ENCODE results near the gene HBA2. TPM values are rescaled to one million over a fixed set of nuclear protein-coding genes. Genes with fewer than 3 reads are reported as not detected.
"Not testable (repeated sequence)": the region's sequence is repeated elsewhere in the genome, so short reads cannot be mapped to it uniquely, and the experiment has no call there.

Gene HBA2
- total RNA-seq, 1 experiment from 2014 or later: not detected

DNA sequence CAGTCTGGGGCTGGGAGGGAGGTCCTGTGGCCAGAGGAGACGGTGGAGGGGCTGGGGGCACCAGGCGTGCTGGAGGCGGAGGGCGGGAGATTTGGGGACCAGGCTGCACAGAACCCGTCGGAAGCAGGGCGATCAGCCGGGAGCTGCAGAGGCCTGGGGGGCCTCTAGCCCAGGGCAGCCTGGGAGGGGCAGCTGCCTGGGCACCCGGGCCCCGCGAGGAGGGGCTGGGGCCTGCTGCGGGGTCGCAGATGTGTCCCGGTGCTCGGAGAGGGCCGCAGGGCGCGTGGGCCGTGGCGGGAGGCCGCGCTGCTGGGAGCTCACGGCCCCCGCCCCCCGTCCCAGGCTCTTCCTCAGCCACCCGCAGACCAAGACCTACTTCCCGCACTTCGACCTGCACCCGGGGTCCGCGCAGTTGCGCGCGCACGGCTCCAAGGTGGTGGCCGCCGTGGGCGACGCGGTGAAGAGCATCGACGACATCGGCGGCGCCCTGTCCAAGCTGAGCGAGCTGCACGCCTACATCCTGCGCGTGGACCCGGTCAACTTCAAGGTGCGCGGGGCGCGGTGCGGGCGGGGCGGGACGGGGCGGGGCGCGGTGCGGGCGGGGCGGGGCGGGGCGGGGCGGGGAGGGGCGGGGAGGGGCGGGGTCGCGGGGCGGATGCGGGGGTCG is 19.0 kb upstream of the HBA2 start:
- DNase-seq (ENCODE audit: low read depth); in situ Hi-C loops (cut with HindIII; ENCODE audit: low pct_unique_long_range_greater_than_20kb, low sequenced_read_pairs): not testable (repeated sequence)

DNA sequence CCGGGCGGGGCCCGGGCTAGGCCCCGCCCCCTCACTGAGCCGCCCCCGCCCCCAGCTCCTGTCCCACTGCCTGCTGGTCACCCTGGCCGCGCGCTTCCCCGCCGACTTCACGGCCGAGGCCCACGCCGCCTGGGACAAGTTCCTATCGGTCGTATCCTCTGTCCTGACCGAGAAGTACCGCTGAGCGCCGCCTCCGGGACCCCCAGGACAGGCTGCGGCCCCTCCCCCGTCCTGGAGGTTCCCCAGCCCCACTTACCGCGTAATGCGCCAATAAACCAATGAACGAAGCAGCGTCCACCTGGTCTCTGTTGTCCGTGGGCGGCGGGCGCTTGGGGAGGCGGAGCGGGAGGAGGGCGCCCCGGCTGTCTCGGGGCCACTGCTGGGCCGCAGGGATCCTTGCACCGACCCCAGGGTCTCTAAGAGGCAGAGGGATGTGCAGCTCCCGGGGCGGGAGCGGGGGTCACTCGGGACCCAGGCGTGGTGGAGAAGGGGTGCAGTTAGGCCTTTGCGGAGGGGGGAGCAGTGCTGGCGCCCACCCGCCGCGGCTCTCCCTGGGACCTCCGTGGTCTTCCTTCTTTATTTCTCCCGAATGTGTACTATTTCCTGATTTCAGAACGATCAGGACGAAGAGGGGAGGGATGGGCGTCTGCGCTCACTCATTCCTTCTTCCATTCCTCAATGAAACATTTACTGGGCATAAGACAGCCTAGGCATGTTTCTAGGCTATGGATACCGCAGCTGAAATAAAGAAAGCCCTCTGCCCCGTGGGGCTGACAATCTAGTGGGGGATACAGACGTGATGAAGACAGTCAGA is 18.3 kb upstream of the HBA2 start:
- in situ Hi-C loops (cut with HindIII; ENCODE audit: low pct_unique_long_range_greater_than_20kb, low sequenced_read_pairs): no loop called here
- DNase-seq (ENCODE audit: low read depth): no peak

DNA sequence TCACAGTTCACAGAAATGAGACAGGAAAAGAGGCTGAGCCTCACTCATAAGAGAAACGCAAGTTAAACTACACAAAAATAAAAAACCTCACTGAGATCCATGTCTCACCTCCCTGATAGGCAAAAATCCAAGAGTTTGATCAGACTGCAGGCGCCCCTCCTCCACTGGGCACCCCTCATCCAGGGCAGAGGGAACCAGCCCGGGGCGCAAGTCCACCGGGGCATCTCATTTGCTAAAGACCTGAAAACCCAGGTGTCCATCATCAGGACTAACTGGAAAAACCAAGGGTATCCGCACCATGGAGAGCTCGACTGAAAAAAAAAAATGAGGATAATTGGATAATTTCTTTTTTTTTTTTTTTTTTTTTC is 17.7 kb upstream of the HBA2 start:
- no peak for DNase-seq (ENCODE audit: low read depth)
- in situ Hi-C loops (cut with HindIII; ENCODE audit: low pct_unique_long_range_greater_than_20kb, low sequenced_read_pairs): no loop called here

DNA sequence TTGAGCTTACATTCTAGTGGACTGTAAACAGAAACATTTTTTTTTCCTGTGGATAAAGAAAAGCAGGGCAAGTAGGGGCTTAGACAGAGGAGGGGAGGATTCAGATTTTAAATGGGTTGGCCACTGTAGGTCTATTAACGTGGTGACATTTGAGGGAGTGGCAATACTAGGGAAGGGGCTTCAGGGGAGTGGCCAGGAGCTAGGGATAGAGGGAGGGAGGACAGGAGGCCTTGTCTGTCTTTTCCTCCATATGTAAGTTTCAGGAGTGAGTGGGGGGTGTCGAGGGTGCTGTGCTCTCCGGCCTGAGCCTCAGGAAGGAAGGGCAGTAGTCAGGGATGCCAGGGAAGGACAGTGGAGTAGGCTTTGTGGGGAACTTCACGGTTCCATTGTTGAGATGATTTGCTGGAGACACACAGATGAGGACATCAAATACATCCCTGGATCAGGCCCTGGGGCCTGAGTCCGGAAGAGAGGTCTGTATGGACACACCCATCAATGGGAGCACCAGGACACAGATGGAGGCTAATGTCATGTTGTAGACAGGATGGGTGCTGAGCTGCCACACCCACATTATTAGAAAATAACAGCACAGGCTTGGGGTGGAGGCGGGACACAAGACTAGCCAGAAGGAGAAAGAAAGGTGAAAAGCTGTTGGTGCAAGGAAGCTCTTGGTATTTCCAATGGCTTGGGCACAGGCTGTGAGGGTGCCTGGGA is 13.4 kb upstream of the HBA2 start:
- in situ Hi-C loops (cut with HindIII; ENCODE audit: low pct_unique_long_range_greater_than_20kb, low sequenced_read_pairs): no loop called here
- DNase-seq (ENCODE audit: low read depth): no peak

DNA sequence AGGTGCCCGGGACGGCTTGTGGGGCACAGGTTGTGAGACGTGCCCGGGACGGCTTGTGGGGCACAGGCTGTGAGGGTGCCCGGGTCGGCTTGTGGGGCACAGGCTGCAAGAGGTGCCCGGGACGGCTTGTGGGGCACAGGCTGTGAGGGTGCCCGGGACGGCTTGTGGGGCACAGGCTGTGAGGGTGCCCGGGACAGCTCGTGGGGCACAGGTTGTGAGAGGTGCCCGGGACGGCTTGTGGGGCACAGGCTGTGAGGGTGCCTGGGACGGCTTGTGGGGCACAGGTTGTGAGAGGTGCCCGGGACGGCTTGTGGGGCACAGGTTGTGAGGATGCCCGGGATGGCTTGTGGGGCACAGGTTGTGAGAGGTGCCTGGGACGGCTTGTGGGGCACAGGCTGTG is 12.4 kb upstream of the HBA2 start:
- DNase-seq (ENCODE audit: low read depth); in situ Hi-C loops (cut with HindIII; ENCODE audit: low pct_unique_long_range_greater_than_20kb, low sequenced_read_pairs): not testable (repeated sequence)

DNA sequence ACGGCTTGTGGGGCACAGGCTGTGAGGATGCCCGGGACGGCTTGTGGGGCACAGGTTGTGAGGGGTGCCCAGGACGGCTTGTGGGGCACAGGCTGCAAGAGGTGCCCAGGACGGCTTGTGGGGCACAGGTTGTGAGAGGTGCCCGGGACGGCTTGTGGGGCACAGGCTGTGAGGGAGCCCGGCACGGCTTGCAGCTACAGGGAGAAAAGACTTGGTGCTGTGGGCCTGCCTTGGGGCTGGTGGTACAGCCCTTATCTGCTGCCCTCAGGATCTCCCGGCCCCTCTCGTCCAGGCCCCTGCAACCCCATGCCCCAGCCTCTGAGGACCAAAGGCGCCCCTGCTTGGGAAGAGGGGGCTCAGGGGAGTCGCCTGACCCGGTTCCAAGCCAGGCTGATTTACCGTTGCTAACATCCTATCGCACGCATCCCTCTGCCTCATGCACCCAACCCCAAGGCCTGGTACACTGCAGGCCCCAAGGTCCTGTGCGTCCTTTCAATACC is 11.9 kb upstream of the HBA2 start:
- no peak for DNase-seq (ENCODE audit: low read depth)
- in situ Hi-C loops (cut with HindIII; ENCODE audit: low pct_unique_long_range_greater_than_20kb, low sequenced_read_pairs): no loop called here

DNA sequence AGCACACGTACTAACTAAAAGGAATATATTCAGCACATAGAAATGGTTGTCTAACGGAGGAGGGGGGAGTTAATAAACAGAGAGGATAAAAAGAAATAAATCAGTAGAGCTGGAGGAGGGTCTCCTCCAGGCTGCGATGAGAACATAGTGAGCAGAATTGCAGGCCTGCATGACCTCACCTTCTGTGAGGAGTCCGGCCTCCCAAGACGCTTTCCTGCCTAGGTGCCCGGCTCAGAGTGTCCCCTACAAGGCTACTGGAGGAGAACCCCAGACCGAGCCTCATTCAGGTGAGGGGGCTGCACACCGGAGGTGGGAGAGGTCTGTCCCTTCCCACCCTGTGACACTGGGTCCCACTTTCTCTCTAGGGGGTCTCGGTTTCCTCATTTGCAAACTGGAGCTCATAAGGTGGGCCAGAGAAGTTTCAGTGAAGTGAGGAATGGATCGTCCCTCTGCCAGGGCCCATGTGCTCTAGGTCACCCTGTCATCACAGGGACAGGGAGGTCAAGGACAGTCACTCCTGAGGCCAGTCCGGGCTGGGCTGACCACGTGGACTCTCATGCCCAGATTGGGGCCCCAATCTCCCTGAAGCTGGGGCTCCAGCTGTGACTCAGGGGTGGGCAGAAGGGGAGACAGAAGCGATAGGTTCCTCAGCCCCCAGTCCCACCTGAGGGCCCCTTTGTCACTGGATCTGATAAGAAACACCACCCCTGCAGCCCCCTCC is 10.2 kb upstream of the HBA2 start:
- no peak for DNase-seq (ENCODE audit: low read depth)
- in situ Hi-C loops (cut with HindIII; ENCODE audit: low pct_unique_long_range_greater_than_20kb, low sequenced_read_pairs): no loop called here

DNA sequence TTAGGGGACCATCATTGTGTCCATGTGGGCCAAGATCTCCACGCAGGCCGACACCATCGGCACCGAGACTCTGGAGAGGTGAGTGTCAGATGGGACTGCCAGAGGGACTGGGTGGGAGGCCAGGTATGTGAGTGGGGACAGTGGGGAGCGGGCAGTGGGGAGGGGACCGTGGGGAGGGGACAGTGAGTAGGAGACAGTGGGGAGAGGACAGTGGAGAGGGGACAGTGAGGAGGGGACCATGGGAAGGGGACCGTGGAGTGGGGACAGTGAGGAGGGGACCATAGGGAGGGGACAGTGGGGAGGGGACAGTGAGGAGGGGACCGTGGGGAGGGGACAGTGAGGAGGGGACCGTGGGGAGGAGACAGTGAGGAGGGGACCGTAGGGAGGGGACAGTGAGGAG is 9.5 kb upstream of the HBA2 start:
- DNase-seq (ENCODE audit: low read depth); in situ Hi-C loops (cut with HindIII; ENCODE audit: low pct_unique_long_range_greater_than_20kb, low sequenced_read_pairs): not testable (repeated sequence)

DNA sequence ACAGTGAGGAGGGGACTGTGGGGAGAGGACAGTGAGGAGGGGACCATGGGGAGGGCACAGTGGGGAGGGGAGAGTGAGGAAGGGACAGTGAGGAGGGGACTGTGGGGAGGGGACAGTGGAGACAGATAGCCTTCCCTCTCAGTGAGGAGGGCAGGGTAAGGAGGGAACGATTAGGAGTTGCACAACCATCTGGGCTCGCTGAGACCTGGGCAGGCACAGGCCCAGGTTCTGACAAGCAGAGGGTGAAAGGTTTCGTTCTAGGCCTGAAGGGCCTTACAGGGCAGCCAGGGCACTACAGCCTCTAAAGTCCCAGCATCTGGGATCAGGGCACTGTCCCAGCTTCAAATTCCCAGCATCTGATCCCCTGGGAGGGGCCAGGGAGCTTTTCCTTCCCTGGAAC is 9.0 kb upstream of the HBA2 start:
- in situ Hi-C loops (cut with HindIII; ENCODE audit: low pct_unique_long_range_greater_than_20kb, low sequenced_read_pairs); DNase-seq (ENCODE audit: low read depth): not testable (repeated sequence)

DNA sequence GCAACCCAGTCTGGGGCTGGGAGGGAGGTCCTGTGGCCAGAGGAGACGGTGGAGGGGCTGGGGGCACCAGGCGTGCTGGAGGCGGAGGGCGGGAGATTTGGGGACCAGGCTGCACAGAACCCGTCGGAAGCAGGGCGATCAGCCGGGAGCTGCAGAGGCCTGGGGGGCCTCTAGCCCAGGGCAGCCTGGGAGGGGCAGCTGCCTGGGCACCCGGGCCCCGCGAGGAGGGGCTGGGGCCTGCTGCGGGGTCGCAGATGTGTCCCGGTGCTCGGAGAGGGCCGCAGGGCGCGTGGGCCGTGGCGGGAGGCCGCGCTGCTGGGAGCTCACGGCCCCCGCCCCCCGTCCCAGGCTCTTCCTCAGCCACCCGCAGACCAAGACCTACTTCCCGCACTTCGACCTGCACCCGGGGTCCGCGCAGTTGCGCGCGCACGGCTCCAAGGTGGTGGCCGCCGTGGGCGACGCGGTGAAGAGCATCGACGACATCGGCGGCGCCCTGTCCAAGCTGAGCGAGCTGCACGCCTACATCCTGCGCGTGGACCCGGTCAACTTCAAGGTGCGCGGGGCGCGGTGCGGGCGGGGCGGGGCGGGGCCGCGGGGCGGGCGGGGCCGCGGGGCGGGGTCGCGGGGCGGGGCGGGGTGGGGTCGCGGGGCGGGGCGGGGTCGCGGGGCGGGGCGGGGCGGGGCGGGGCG is 8.4 kb upstream of the HBA2 start:
- in situ Hi-C loops (cut with HindIII; ENCODE audit: low pct_unique_long_range_greater_than_20kb, low sequenced_read_pairs); DNase-seq (ENCODE audit: low read depth): not testable (repeated sequence)

DNA sequence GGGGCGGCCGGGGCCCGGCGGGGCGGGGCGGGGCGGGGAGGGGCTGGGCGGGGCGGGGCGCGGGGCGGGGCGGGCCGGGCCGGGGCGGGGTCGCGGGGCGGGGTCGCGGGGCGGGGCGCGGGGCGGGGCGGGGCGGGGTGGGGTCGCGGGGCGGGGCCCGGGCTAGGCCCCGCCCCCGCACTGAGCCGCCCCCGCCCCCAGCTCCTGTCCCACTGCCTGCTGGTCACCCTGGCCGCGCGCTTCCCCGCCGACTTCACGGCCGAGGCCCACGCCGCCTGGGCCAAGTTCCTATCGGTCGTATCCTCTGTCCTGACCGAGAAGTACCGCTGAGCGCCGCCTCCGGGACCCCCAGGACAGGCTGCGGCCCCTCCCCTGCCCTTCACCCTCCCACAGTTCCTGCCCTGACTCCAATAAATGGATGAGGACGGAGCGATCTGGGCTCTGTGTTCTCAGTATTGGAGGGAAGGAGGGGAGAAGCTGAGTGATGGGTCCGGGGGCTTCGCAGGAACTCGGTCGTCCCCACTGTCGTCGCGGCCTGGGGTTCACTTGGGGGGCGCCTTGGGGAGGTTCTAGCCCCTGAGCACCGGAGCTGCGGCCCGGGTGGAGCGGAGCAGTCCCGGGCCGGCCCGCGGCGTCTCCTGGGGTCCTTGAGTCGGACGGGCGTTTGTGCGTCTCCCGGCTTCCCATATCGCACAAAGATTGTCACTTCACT is 7.7 kb upstream of the HBA2 start:
- DNase-seq (ENCODE audit: low read depth): no peak
- in situ Hi-C loops (cut with HindIII; ENCODE audit: low pct_unique_long_range_greater_than_20kb, low sequenced_read_pairs): no loop called here

DNA sequence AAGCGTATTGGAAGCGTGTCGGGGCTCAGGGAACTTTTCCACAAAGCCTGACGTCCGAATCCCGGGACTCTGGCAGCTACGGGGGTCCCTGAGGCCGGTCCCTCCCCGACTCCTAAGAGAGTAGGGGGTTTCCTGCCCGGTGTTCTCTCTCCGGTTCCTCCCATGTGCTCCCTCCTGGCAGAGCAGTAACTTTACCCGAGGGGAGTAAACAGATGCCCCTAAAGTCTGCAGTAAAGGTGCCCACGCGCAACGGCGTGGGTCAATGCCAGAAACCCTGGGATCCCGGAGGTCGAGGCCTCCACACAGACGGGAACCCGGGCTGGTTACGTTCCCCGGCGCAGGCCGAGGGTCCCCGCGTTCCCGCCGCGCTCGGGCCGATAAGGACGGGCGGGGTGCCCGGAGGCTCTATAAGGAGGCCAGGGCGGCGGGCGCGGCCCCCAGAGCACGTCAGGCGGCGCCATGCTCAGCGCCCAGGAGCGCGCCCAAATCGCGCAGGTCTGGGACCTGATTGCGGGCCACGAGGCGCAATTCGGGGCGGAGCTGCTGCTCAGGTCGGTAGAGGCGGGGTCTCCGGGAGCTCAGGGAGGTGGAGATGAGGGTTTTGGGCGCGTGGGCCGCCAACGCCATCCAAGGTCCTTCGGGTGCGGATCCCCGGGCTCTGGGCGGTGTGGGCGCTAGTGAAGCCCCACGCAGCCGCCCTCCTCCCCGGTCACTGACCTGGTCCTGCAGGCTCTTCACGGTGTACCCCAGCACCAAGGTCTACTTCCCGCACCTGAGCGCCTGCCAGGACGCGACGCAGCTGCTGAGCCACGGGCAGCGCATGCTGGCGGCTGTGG is 6.9 kb upstream of the HBA2 start, which contains the start of gene HBM:
HBM (plus strand) TSS at position 440 of the 836 bp plus-strand sequence; CDS start at position 460, 20 bp downstream.
- in situ Hi-C loops (cut with HindIII; ENCODE audit: low pct_unique_long_range_greater_than_20kb, low sequenced_read_pairs): no loop called here
- no peak for DNase-seq (ENCODE audit: low read depth)

DNA sequence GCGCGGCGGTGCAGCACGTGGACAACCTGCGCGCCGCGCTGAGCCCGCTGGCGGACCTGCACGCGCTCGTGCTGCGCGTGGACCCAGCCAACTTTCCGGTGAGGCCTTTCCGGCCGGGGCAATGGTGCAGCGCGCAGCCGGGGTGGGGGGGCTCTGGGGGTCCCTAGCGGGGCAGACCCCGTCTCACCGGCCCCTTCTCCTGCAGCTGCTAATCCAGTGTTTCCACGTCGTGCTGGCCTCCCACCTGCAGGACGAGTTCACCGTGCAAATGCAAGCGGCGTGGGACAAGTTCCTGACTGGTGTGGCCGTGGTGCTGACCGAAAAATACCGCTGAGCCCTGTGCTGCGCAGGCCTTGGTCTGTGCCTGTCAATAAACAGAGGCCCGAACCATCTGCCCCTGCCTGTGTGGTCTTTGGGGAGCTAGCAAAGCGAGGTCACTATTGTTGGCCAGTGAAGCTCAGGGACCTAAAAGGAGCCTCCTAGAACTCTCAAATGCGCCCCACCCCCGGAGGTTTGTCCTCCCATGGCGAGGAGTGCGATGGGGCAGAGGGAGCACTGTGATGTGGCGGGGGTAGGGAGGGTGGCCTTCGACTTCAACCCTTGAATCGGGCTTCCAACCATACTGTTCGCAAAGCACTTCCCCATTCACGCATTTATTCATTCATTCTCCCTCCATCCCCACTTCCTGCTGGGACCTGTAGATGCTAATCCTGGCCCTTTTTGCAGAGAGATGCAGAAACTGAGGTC is 6.1 kb upstream of the HBA2 start:
- in situ Hi-C loops (cut with HindIII; ENCODE audit: low pct_unique_long_range_greater_than_20kb, low sequenced_read_pairs): no loop called here
- no peak for DNase-seq (ENCODE audit: low read depth)

DNA sequence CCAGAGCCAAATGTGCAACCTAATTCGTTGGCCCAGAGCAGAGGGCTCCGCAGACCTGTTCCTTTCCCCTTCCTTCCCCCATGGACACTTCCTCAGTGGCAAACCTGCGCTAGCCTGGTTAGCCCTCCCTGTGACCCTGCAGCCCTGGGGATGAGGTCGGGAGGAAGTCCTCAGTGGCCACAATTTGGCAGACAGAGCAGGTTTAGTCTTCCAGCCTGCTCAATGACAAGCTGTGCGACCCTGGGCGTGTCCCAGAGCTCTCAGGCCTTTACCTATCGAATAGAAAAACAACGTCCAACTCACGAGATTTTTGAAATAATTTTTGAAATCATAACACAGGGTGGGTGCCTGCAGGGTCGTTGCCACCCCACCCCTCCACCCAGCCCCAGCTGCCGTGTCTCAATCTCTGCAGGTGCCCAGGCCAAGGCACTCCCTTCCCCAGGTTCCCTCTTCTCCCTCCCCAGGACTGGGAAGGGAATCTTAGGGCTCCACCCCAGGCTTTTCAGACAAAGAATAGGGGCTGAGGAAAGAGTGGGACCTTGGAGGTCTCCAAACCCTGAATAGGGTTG is 5.5 kb upstream of the HBA2 start:
- in situ Hi-C loops (cut with HindIII; ENCODE audit: low pct_unique_long_range_greater_than_20kb, low sequenced_read_pairs): no loop called here
- no peak for DNase-seq (ENCODE audit: low read depth)

DNA sequence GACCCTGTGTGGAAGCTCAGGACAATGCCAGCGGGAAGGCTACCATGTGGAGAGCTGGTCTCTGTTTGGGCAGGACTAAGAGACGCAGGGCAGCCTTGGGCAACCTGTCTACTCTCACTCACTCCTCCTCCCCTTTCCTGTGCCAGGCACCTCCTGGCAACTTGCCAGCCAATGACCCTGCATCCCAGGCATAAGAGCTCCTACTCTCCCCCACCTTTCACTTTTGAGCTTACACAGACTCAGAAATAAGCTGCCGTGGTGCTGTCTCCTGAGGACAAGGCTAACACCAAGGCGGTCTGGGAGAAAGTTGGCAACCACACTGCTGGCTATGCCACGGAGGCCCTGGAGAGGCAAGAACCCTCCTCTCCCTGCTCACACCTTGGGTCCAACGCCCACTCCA is 4.3 kb upstream of the HBA2 start:
- in situ Hi-C loops (cut with HindIII; ENCODE audit: low pct_unique_long_range_greater_than_20kb, low sequenced_read_pairs): no loop called here
- no peak for DNase-seq (ENCODE audit: low read depth)

DNA sequence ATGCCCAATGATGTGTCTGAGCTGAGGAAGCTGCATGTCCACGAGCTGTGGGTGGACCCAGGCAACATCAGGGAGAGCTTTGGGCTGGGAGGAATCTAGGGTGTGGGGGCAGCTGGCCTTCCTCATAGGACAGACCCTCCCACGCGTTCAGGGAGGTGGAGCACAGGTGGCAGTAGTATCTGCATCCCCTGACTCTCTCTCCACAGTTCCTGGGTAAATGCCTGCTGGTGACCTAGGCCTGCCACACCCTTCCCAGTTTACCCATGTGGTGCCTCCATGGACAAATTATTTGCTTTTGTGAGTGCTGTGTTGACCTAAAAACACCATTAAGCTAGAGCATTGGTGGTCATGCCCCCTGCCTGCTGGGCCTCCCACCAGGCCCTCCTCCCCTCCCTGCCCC is 3.7 kb upstream of the HBA2 start:
- no peak for DNase-seq (ENCODE audit: low read depth)
- in situ Hi-C loops (cut with HindIII; ENCODE audit: low pct_unique_long_range_greater_than_20kb, low sequenced_read_pairs): no loop called here
